HEK293T (cell line): ENCODE measurements around the gene ECT2L.

Experiments
- CTCF ChIA-PET: fragments of 350-600 bp; formaldehyde crosslinking; extraction: SDS; loops from one replicate; lab custom pipeline; 2021; ENCODE audit warnings: antibody characterized with exemption, inconsistent platforms; lab: Yijun Ruan, JAX
- POLR2A ChIA-PET: fragments of 350-600 bp; formaldehyde crosslinking; extraction: SDS; loops from one replicate; lab custom pipeline; 2020; ENCODE audit warnings: antibody characterized with exemption, inconsistent platforms; lab: Yijun Ruan, JAX
- DNase-seq: peaks from one replicate; pipeline ENCODE4 v3.0.0; 2012; ENCODE audit warnings: mixed read lengths; ENCODE audit errors: extremely low spot score
- ARNT ChIP-seq: fragments of 450-650 bp; IDR thresholded peaks from 2 replicates; pipeline ENCODE4 v1.6.1; 2017; ENCODE audit warnings: mild to moderate bottlenecking
- BHLHE40 ChIP-seq: fragments of 450-650 bp; IDR thresholded peaks from 2 replicates; pipeline ENCODE4 v1.6.1; 2016; ENCODE audit warnings: mild to moderate bottlenecking, moderate library complexity, borderline replicate concordance
- CTBP1 ChIP-seq: fragments of 450-650 bp; IDR thresholded peaks from 2 replicates; pipeline ENCODE4 v1.6.1; 2016; ENCODE audit warnings: borderline replicate concordance
- ELF4 ChIP-seq: fragments of 450-650 bp; IDR thresholded peaks from 2 replicates; pipeline ENCODE4 v1.6.1; 2017; ENCODE audit warnings: antibody characterized with exemption
- FOXA1 ChIP-seq: fragments of 450-650 bp; IDR thresholded peaks from 2 replicates; pipeline ENCODE4 v1.6.1; 2016; ENCODE audit warnings: mild to moderate bottlenecking
- FOXK2 ChIP-seq: fragments of 450-650 bp; IDR thresholded peaks from 2 replicates; pipeline ENCODE4 v1.6.1; 2016; ENCODE audit warnings: mild to moderate bottlenecking
- FOXM1 ChIP-seq: fragments of 450-650 bp; IDR thresholded peaks from 2 replicates; pipeline ENCODE4 v1.6.1; 2017; ENCODE audit warnings: mild to moderate bottlenecking, borderline replicate concordance
- HDGF ChIP-seq: fragments of 450-650 bp; IDR thresholded peaks from 2 replicates; pipeline ENCODE4 v1.6.1; 2017; ENCODE audit warnings: antibody characterized with exemption, borderline replicate concordance
- L3MBTL2 ChIP-seq: fragments of 450-650 bp; conservative IDR thresholded peaks from 2 replicates; pipeline ENCODE4 v1.6.1; 2016; ENCODE audit warnings: mild to moderate bottlenecking
- LEF1 ChIP-seq: fragments of 450-650 bp; IDR thresholded peaks from 2 replicates; pipeline ENCODE4 v1.6.1; 2017; ENCODE audit warnings: mild to moderate bottlenecking, borderline replicate concordance
- NFRKB ChIP-seq: fragments of 450-650 bp; IDR thresholded peaks from 2 replicates; pipeline ENCODE4 v1.6.1; 2016; ENCODE audit warnings: mild to moderate bottlenecking, moderate library complexity
- SP1 ChIP-seq: fragments of 450-650 bp; IDR thresholded peaks from 2 replicates; pipeline ENCODE4 v1.6.1; 2017
- SUZ12 ChIP-seq: fragments of 450-650 bp; IDR thresholded peaks from 2 replicates; pipeline ENCODE4 v1.6.1; 2016; ENCODE audit warnings: mild to moderate bottlenecking
- TARDBP ChIP-seq: fragments of 450-650 bp; IDR thresholded peaks from 2 replicates; pipeline ENCODE4 v1.6.1; 2016
- ZNF384 ChIP-seq: fragments of 450-650 bp; IDR thresholded peaks from 2 replicates; pipeline ENCODE4 v1.6.1; 2016
- TF ChIP-seq, protein P1 (sequence below): fragments of 450-650 bp; IDR thresholded peaks from 2 replicates; pipeline ENCODE4 v1.6.1; 2016

Gene ECT2L

GRCh38 chr6:138803331-138803730, 7.4 kb downstream of the ECT2L start:
- CTCF ChIA-PET = interaction anchor here (0.7 kb wide), 1 partner anchor 127 kb away, joined by 3 read pairs; no protein-coding TSS in a partner anchor
- POLR2A ChIA-PET = no interaction called here

DNA sequence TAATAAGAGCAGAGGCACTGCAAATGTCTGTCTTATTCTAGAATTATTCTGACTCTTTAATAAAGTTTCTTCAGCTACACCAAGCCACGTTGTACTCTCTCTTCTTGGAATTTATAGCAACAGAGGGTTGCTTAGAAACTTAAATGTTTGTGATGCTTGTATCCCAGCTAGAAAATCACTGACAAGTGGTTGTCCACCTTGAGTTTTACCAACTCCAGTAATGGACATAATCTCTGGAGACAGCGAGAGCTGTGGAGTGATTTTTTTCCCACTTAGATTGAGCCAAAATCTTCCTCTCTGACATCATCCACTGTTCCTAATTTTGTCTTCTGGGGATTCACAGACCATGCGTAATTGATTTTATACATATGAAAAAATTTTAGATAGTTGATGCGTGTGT, 8.0 kb downstream of the ECT2L start:
- DNase-seq = no peak
- TF ChIP-seq SUZ12 = no peak
- no peak for TF ChIP-seq CTBP1
- TF ChIP-seq TARDBP = no peak
- TF ChIP-seq, protein P1, sequence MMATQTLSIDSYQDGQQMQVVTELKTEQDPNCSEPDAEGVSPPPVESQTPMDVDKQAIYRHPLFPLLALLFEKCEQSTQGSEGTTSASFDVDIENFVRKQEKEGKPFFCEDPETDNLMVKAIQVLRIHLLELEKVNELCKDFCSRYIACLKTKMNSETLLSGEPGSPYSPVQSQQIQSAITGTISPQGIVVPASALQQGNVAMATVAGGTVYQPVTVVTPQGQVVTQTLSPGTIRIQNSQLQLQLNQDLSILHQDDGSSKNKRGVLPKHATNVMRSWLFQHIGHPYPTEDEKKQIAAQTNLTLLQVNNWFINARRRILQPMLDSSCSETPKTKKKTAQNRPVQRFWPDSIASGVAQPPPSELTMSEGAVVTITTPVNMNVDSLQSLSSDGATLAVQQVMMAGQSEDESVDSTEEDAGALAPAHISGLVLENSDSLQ = no peak
- TF ChIP-seq HDGF = no peak
- no peak for TF ChIP-seq SP1
- TF ChIP-seq BHLHE40 = no peak
- TF ChIP-seq FOXK2 = no peak
- TF ChIP-seq FOXM1 = no peak
- no peak for TF ChIP-seq ZNF384
- no peak for TF ChIP-seq L3MBTL2
- TF ChIP-seq ARNT = no peak
- no peak for TF ChIP-seq LEF1
- no peak for TF ChIP-seq FOXA1
- TF ChIP-seq NFRKB = no peak
- ChIA-PET CTCF (no interaction called here), POLR2A (no interaction called here)

More at GRCh38 chr6:138803331-138803730, 7.4 kb downstream of the ECT2L start:
- DNase-seq = no peak
- TF ChIP-seq, protein P1 = no peak

DNA sequence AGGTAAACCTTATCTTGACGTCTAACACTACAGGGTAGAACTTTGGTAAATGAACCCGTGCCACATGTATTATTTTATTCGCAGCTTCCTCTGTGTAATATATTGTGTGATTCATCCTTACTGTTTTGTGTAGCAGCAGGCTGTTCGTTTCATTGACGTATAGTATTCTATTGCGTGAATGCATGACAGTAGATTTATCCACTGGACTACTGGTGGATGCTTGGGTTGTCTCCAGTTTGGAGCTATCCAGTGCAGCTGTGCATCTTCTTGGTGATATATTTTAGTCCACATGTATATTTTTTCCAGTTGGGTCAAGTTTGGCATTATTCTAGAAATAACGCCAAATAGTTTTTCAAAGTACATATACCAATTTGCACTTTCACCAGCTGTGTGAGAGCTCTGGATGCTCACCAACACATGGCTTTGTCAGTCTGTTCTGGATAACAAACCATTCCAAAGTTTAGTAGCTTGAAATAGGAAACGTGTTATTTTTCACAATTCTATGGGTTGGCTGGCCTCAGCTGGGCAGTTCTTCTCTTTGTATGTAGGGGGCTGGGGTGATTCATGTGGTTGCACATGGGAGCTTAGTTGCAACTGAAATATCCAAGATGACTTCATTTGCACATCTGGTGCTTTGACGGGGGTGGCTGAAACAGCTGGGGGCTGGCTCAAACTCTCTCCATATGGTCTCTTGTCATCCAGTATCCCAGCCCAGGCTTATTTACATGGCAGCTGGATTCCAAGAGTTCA, 9.3 kb downstream of the ECT2L start:
- ChIA-PET CTCF (interaction anchor here (1.1 kb wide), 1 partner anchor 185 kb away, joined by 3 read pairs; no protein-coding TSS in a partner anchor), POLR2A (interaction anchor here (0.6 kb wide), 1 partner anchor 145 kb away, joined by 3 read pairs; no protein-coding TSS in a partner anchor)
- TF ChIP-seq FOXA1 = no peak
- no peak for TF ChIP-seq FOXM1
- no peak for TF ChIP-seq L3MBTL2
- TF ChIP-seq, protein P1 = no peak
- no peak for TF ChIP-seq CTBP1
- TF ChIP-seq HDGF = no peak
- no peak for TF ChIP-seq NFRKB
- no peak for DNase-seq

- ChIA-PET CTCF (interaction anchor here (1.1 kb wide), 2 partner anchors 9 to 10 kb away, joined by 4 read pairs; no protein-coding TSS in a partner anchor), POLR2A (no interaction called here)
- TF ChIP-seq FOXM1 (no peak), LEF1 (no peak), SP1 (no peak), ZNF384 (no peak), CTBP1 (no peak), FOXA1 (no peak), ELF4 (no peak), NFRKB (no peak), L3MBTL2 (no peak), BHLHE40 (no peak), ARNT (no peak), TARDBP (no peak), FOXK2 (no peak), HDGF (no peak), SUZ12 (no peak)
- TF ChIP-seq, protein P1 = no peak
- DNase-seq = no peak
Observed at GRCh38 chr6:138806889-138807288, 11.0 kb downstream of the ECT2L start.

- no peak for DNase-seq
- TF ChIP-seq LEF1 = no peak
- TF ChIP-seq FOXK2 = no peak
- TF ChIP-seq FOXA1 = no peak
- ChIA-PET POLR2A (no interaction called here), CTCF (interaction anchor here (0.5 kb wide), 1 partner anchor 75 kb away, joined by 3 read pairs; no protein-coding TSS in a partner anchor)
Observed at GRCh38 chr6:138809677-138810076, 13.8 kb downstream of the ECT2L start.

DNA sequence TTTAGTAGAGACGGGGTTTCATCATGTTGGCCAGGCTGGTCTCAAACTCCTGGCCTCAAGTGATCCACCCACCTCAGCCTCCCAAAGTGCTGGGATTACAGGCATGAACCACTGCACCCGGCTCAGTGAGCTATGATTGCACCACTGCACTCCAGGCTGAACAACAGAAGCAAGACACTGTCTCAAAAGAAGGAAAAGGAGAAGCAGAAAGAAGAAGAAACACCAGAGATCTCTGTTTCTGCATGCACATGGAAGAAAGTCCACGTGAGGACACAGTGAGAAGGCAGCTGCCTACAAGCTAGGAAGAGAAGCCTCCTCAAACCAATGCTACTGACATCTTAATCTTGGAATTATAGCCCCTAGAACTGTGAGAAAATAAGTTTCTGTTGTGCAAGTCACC, 16.0 kb downstream of the ECT2L start:
- POLR2A ChIA-PET = interaction anchor here (1.1 kb wide), 1 partner anchor 38 kb away, joined by 3 read pairs; the partner anchor contains the start of gene CCDC28A
- TF ChIP-seq ELF4 = no peak
- TF ChIP-seq FOXM1 = no peak
- TF ChIP-seq, protein P1 = no peak
- no peak for TF ChIP-seq HDGF
- TF ChIP-seq BHLHE40 = no peak
- TF ChIP-seq FOXK2 = no peak
- TF ChIP-seq ZNF384 = no peak
- TF ChIP-seq CTBP1 = no peak
- TF ChIP-seq TARDBP = no peak
- no peak for TF ChIP-seq SUZ12
- TF ChIP-seq FOXA1 = no peak
- TF ChIP-seq NFRKB = no peak
- CTCF ChIA-PET = no interaction called here
- DNase-seq = no peak
